ENCODE data around the gene P4HB. TPM values are rescaled to one million over a fixed set of nuclear protein-coding genes. Genes with fewer than 3 reads are reported as not detected.
A peak's percentile ranks its signal among the peaks of the same experiment; 100 is the strongest.

Gene P4HB
- total RNA-seq, 6 donors from 2014 or later = 374 to 627 (median 531) TPM

GRCh38 chr17:81903896-81904599 is 43.7 kb upstream of the P4HB start:
- TF ChIP-seq CTCF (IDR thresholded peaks at IDR 0.05) (no peak), EP300 (IDR thresholded peaks at IDR 0.05) (no peak), POLR2A (IDR thresholded peaks at IDR 0.05) (no peak), POLR2AphosphoS5 (IDR thresholded peaks at IDR 0.05) (no peak)
- Histone ChIP-seq H3K4me3 (no peak overlapping the region), H3K27me3 (no peaks in the 10 kb centered on the region), H3K4me1 (peaks cover 12 to 22% (median 14%) of the 10 kb centered on the region in 4 donors), H3K9me3 (no peaks in the 10 kb centered on the region), H3K27ac (no peak overlapping the region), H3K36me3 (peaks cover 0 to 65% (median 49%) of the 10 kb centered on the region in 4 donors)
- ATAC-seq (ENCODE audit: low FRiP score in 2 of 2) (no peak), DNase-seq (peak in 1 of 2 donors; percentile 69)
- WGBS, 2 donors = 95 to 97% methylated on average over 19 to 20 of the region's 24 CpGs

GRCh38 chr17:81903415-81903831 is 43.1 kb upstream of the P4HB start:
- Histone ChIP-seq H3K9me3 (no peaks in the 10 kb centered on the region), H3K27me3 (no peaks in the 10 kb centered on the region), H3K27ac (no peak overlapping the region), H3K4me1 (peaks cover 12 to 22% (median 14%) of the 10 kb centered on the region in 4 donors), H3K4me3 (no peak overlapping the region), H3K36me3 (peaks cover 2 to 72% (median 53%) of the 10 kb centered on the region in 4 donors)
- no peak for TF ChIP-seq CTCF (IDR thresholded peaks at IDR 0.05)
- no peak for TF ChIP-seq EP300 (IDR thresholded peaks at IDR 0.05)
- no peak for TF ChIP-seq POLR2A (IDR thresholded peaks at IDR 0.05)
- no peak for TF ChIP-seq POLR2AphosphoS5 (IDR thresholded peaks at IDR 0.05)
- DNase-seq (peak in 1 of 2 donors; percentile 64), ATAC-seq (ENCODE audit: low FRiP score in 2 of 2) (no peak)
- 95% methylated on average over 6 of the region's 10 CpGs; no CpG with 5 or more reads in 1 of the 2 donors for WGBS, 2 donors

GRCh38 chr17:81902653-81903414 is 42.5 kb upstream of the P4HB start:
- H3K27ac ChIP-seq = no peak overlapping the region
- DNase-seq = peak in 1 of 2 donors; percentile 84
- TF ChIP-seq POLR2AphosphoS5 (IDR thresholded peaks at IDR 0.05) = no peak
- no peak for TF ChIP-seq POLR2A (IDR thresholded peaks at IDR 0.05)
- no peak for TF ChIP-seq CTCF (IDR thresholded peaks at IDR 0.05)
- TF ChIP-seq EP300 (IDR thresholded peaks at IDR 0.05) = no peak
- H3K27me3 ChIP-seq = no peaks in the 10 kb centered on the region
- WGBS, 2 donors = 40 to 45% methylated on average over 15 to 36 of the region's 47 CpGs
- H3K4me3 ChIP-seq = peak overlapping the region in 3 of 4 donors; percentile 38 to 46 (median 42)
- peaks cover 12 to 22% (median 14%) of the 10 kb centered on the region in 4 donors for H3K4me1 ChIP-seq
- H3K36me3 ChIP-seq = peaks cover 6 to 73% (median 55%) of the 10 kb centered on the region in 4 donors
- no peaks in the 10 kb centered on the region for H3K9me3 ChIP-seq
- peak in 1 of 2 donors; percentile 1 for ATAC-seq (ENCODE audit: low FRiP score in 2 of 2)

GRCh38 chr17:81902023-81902652 is 41.8 kb upstream of the P4HB start, which contains the start of gene NPB:
Gene NPB (plus strand): TSS chr17:81902238. CDS start chr17:81902278, 40 bp downstream.
- peaks cover 12 to 22% (median 14%) of the 10 kb centered on the region in 4 donors for H3K4me1 ChIP-seq
- peak in 1 of 2 donors; percentile 63 for ATAC-seq (ENCODE audit: low FRiP score in 2 of 2)
- 0 to 17% methylated on average over 6 to 24 of the region's 79 CpGs for WGBS, 2 donors

More at GRCh38 chr17:81902023-81902652, 41.8 kb upstream of the P4HB start, which contains the start of gene NPB:
- TF ChIP-seq POLR2A (IDR thresholded peaks at IDR 0.05) (peak in 1 of 4 donors; percentile 26), POLR2AphosphoS5 (IDR thresholded peaks at IDR 0.05) (no peak)
- no peaks in the 10 kb centered on the region for H3K9me3 ChIP-seq
- DNase-seq = peak in 1 of 2 donors; percentile 89
- H3K36me3 ChIP-seq = peaks cover 6 to 71% (median 55%) of the 10 kb centered on the region in 4 donors
- H3K27me3 ChIP-seq = no peaks in the 10 kb centered on the region
- H3K4me3 ChIP-seq = peak within 1 kb of the TSS in 3 of 4 donors; percentile 38 to 46 (median 42)
- no peak within 1 kb of the TSS for H3K27ac ChIP-seq

All from upper lobe of left lung (tissue), 6 donors.